HepG2 (cell line): Measurements from ENCODE around the gene BCL2A1. TPM values are rescaled to one million over a fixed set of nuclear protein-coding genes. Genes with fewer than 3 reads are reported as not detected.

Experiments
- ETV5 ChIP-seq: IDR thresholded peaks from 2 replicates; pipeline ENCODE4 v1.6.1; 2018; ENCODE audit warnings: missing biosample characterization, missing genetic modification reagents, inconsistent platforms, borderline replicate concordance
- FOSL1 ChIP-seq: sonication (generic); formaldehyde crosslinking; IDR thresholded peaks from 2 replicates; pipeline ENCODE4 v1.9.0; 2021; ENCODE audit warnings: missing genetic modification reagents, borderline replicate concordance
- FOXK2 ChIP-seq: fragments of 450-650 bp; IDR thresholded peaks from 2 replicates; pipeline ENCODE4 v1.6.1; 2016
- HMGXB3 ChIP-seq: sonication (generic); formaldehyde crosslinking; IDR thresholded peaks from 2 replicates; pipeline ENCODE4 v1.4.0; 2020; ENCODE audit warnings: missing genetic modification reagents, borderline replicate concordance
- JDP2 ChIP-seq: sonication (generic); formaldehyde crosslinking; IDR thresholded peaks from 2 replicates; pipeline ENCODE4 v1.8.1; 2022; ENCODE audit warnings: missing genetic modification reagents, borderline replicate concordance
- KLF15 ChIP-seq: sonication (generic); formaldehyde crosslinking; IDR thresholded peaks from 2 replicates; pipeline ENCODE4 v1.8.1; 2023; ENCODE audit warnings: borderline replicate concordance, mild to moderate bottlenecking, inconsistent platforms, missing genetic modification reagents, mixed read lengths
- MEF2D ChIP-seq: sonication (generic); formaldehyde crosslinking; IDR thresholded peaks from 2 replicates; pipeline ENCODE4 v1.5.1; 2020; ENCODE audit warnings: mild to moderate bottlenecking, missing genetic modification reagents
- POLR2AphosphoS2 ChIP-seq: IDR thresholded peaks from 2 replicates; pipeline ENCODE4 v1.6.1; 2011; ENCODE audit warnings: low read depth, low read length, improper control_type of control experiment
- REL ChIP-seq: sonication (generic); formaldehyde crosslinking; conservative IDR thresholded peaks from 2 replicates; pipeline ENCODE4 v1.8.0; 2022; ENCODE audit warnings: mild to moderate bottlenecking, missing genetic modification reagents, moderate library complexity
- SIN3B ChIP-seq: fragments of 150-350 bp; IDR thresholded peaks from 2 replicates; pipeline ENCODE4 v1.6.1; 2014; ENCODE audit warnings: low read length
- SMAD1 ChIP-seq: sonication (generic); formaldehyde crosslinking; IDR thresholded peaks from 2 replicates; pipeline ENCODE4 v1.4.0; 2020; ENCODE audit warnings: missing genetic modification reagents, low read depth, mild to moderate bottlenecking, borderline replicate concordance
- SSRP1 ChIP-seq: IDR thresholded peaks from 2 replicates; pipeline ENCODE4 v1.6.1; 2016; ENCODE audit warnings: control low read depth
- TAF15 ChIP-seq: fragments of 200-400 bp; formaldehyde crosslinking; IDR thresholded peaks from one replicate; pipeline ENCODE4 v1.6.1; 2018; ENCODE audit warnings: mild to moderate bottlenecking, low read depth, low read length; ENCODE audit not compliant: poor library complexity, severe bottlenecking
- TP53 ChIP-seq: sonication (generic); formaldehyde crosslinking; conservative IDR thresholded peaks from 2 replicates; pipeline ENCODE4 v1.4.0; 2020; ENCODE audit warnings: missing genetic modification reagents
- USF2 ChIP-seq, 2 experiments: sonication (generic) in 1 of 2; formaldehyde crosslinking in 1 of 2; IDR thresholded peaks; 2 replicates each; pipeline versions ENCODE4 v1.5.1 to v1.6.1; 2011 to 2020; ENCODE audit warnings: borderline replicate concordance in 1 of 2, low read depth in 1 of 2, low read length in 1 of 2, mild to moderate bottlenecking in 1 of 2, missing genetic modification reagents in 1 of 2, moderate library complexity in 1 of 2
- ZC3H4 ChIP-seq: sonication (generic); formaldehyde crosslinking; IDR thresholded peaks from 2 replicates; pipeline ENCODE4 v1.4.0; 2020; ENCODE audit warnings: missing genetic modification reagents, borderline replicate concordance
- ZNF569 ChIP-seq: sonication (generic); formaldehyde crosslinking; IDR thresholded peaks from 2 replicates; pipeline ENCODE4 v1.5.0; 2020; ENCODE audit warnings: mild to moderate bottlenecking, missing genetic modification reagents, moderate library complexity, borderline replicate concordance
- ZSCAN29 ChIP-seq: sonication (generic); formaldehyde crosslinking; conservative IDR thresholded peaks from 2 replicates; pipeline ENCODE4 v1.4.0; 2020; ENCODE audit warnings: mild to moderate bottlenecking, missing genetic modification reagents
- polyA plus RNA-seq, 8 experiments: library from polyadenylated mRNA; depleted of rRNA in 3 of 8; stranded (reverse) in 7 of 8; unstranded in 1 of 8; fragments of >200 nt; fragmentation: Illumina TruSeq in 4 of 8; extraction: Trizol in 4 of 8; gene quantifications; 2 replicates each; pipeline versions ENCODE4 v1.2.1 to v1.2.3, GENCODE V29; 2011 to 2016; ENCODE audit warnings: low read depth in 4 of 8, missing spikeins in 1 of 8, mixed read lengths in 1 of 8; ENCODE audit not compliant: insufficient read depth in 1 of 8
- total RNA-seq, 5 experiments: library from RNA; depleted of rRNA; stranded (reverse); fragments of >200 nt; fragmentation: Illumina TruSeq; extraction: Trizol; gene quantifications; 2 replicates each; pipeline ENCODE4 v1.2.3, GENCODE V29; 2016; ENCODE audit warnings: low read depth in 1 of 5
- TF ChIP-seq, protein P1 (sequence below): IDR thresholded peaks from 2 replicates; pipeline ENCODE4 v1.6.1; 2016; ENCODE audit warnings: missing genetic modification reagents, missing compliant biosample characterization

BCL2A1 gene
- total and polyA plus RNA-seq, 2 of the 13 experiments (the other 11 are each of a cell fraction or from before 2014, with no cell fraction given): 0.08 to 0.31 TPM

GRCh38 chr15:79978655-79979514 is 7.9 kb upstream of the BCL2A1 start (continued):
- TF ChIP-seq REL (CRISPR knock-in tag): no peak
- TF ChIP-seq, protein P1, sequence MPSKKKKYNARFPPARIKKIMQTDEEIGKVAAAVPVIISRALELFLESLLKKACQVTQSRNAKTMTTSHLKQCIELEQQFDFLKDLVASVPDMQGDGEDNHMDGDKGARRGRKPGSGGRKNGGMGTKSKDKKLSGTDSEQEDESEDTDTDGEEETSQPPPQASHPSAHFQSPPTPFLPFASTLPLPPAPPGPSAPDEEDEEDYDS (CRISPR knock-in tag): no peak
- no peak for TF ChIP-seq HMGXB3
- TF ChIP-seq POLR2AphosphoS2: no peak
- TF ChIP-seq ZC3H4: no peak
- TF ChIP-seq MEF2D (CRISPR knock-in tag): peak; percentile 70; the same call in 1 of the 2 replicates
- TF ChIP-seq ZSCAN29 (CRISPR knock-in tag): 0 out of 2 replicates have a peak, but pooled peaks have one; percentile 25
- TF ChIP-seq FOSL1 (CRISPR knock-in tag): no peak
- no peak for TF ChIP-seq TP53
- TF ChIP-seq JDP2 (CRISPR knock-in tag): no peak; the same call in 1 of the 2 replicates
- no peak for TF ChIP-seq SIN3B
- no peak for TF ChIP-seq SSRP1 (CRISPR knock-in tag)
- TF ChIP-seq ETV5 (CRISPR knock-in tag): peak; percentile 18; the same call in 1 of the 2 replicates
- TF ChIP-seq TAF15: no peak
- no peak for TF ChIP-seq KLF15 (CRISPR knock-in tag)
- TF ChIP-seq FOXK2: no peak
- TF ChIP-seq ZNF569 (CRISPR knock-in tag): no peak
- TF ChIP-seq SMAD1 (CRISPR knock-in tag): no peak
- TF ChIP-seq USF2 (IDR thresholded peaks at IDR 0.05; ENCODE audit: low read depth, low read length): no peak
- no peak for TF ChIP-seq USF2 (CRISPR knock-in tag; IDR thresholded peaks at IDR 0.05; ENCODE audit: borderline replicate concordance)
